Left renal pelvis (tissue), 4 donors: ENCODE results near the gene E2F1. TPM values are rescaled to one million over a fixed set of nuclear protein-coding genes. Genes with fewer than 3 reads are reported as not detected.
"Not testable (repeated sequence)": the region's sequence is repeated elsewhere in the genome, so short reads cannot be mapped to it uniquely, and the experiment has no call there.

ENCODE experiments used
- DNase-seq, 4 donors: peaks; one replicate each; pipeline ENCODE4 v3.0.0-alpha.2; 2013; ENCODE audit warnings: low read depth in 4 of 4, low spot score in 3 of 4
- polyA plus RNA-seq, 4 donors: library from polyadenylated mRNA; unstranded; fragments of 120-200 nt; gene quantifications; one replicate each; pipeline ENCODE4 v1.2.1, GENCODE V29; 2013; ENCODE audit not compliant: insufficient read length in 4 of 4

E2F1 gene
- polyA plus RNA-seq, 4 donors = 9.8 to 14.2 (median 11.7) TPM

DNA sequence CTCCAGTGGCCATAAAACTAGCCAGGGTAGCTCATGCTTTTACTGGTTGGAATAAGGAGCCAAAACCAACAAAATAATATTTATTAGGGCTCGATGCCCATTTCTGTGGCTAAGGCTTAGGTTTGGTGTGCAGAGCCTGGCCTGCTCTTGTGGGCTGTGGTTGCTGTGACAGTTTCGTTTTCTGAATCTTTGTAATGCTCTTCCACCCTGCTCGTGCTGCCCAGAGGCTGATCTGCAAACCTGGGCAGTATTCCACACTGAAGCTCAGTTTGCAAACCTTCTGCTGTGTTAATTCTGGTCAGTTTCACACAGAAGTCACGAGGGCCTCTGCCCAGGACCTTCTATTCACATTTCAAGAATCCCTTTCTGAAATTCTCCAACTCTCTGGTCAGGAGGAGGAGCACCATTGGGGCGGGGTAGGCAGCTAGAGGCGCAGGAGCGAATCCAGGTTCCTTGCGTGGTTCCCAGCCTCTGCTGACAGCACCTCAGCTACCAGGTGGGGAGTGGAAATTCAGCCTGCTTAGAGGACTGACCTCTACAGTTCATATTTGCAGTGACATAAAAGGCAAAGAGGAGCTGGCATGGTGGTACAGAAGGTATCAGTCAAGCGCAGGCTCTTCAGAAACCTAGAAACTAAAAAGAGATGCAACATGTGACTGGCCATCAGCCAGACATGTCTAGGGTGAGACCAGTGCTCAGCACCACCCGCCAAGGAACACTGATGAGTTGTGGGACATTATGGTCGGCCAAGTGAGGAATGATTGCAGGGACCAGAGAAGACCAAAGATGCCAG, 38.4 kb downstream of the E2F1 start:
- no peak for DNase-seq

DNA sequence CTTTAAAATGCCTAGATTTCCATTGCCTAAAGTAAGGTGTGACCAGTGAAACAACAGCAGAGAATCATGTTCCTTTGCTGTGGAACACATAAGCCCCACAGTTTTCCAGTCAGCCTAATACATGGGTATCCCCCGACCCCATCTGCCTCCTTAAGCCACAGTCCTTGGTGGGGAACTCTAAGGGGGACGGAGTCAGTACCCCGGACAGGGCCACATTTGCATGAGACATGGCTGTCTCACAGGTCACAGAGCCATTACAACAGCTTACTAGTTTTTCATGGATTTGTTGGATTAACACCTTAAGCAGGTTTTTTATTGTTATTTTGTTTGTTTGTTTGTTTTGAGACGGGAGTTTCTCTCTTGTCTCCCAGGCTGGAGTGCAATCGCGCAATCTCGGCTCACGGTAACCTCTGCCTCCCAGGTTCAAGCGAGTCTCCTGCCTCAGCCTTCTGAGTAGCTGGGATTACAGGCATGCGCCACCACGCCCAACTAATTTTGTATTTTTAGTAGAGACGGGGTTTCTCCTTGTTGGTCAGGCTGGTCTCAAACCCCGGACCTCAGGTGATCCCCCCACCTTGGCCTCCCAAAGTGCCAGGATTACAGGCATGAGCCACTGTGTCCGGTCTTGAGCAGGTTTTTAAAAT, 39.1 kb downstream of the E2F1 start:
- DNase-seq = not testable (repeated sequence)

- no peak for DNase-seq
These were observed 40.0 kb downstream of the E2F1 start for GRCh38 chr20:33646191-33646590.

GRCh38 chr20:33645396-33645795, 40.8 kb downstream of the E2F1 start:
- DNase-seq = no peak

- no peak for DNase-seq
These were observed 41.2 kb downstream of the E2F1 start for GRCh38 chr20:33645072-33645358.

GRCh38 chr20:33644313-33645071, 41.7 kb downstream of the E2F1 start:
- no peak for DNase-seq

- no peak for DNase-seq
These were observed 45.9 kb downstream of the E2F1 start for GRCh38 chr20:33640287-33640686.

DNA sequence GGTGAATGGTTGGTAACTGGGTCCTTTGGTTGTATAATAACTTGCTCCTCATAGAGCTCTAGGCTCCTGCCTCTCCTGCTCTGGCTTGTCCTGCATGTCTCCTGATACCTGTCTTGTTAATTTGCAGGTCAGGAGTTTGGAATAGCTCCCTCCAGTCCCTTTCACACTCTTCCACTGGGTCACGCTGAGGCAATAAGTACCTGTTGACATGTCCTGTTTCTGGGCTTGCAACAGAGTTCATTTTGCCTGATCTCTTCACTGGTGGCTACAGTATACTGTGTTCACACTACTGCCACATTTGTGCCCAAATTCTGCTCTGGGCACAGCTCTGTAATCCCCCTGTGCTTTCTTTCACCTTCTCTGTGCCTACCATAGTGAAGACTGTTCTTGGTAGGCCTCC, 49.4 kb downstream of the E2F1 start:
- DNase-seq = no peak

DNA sequence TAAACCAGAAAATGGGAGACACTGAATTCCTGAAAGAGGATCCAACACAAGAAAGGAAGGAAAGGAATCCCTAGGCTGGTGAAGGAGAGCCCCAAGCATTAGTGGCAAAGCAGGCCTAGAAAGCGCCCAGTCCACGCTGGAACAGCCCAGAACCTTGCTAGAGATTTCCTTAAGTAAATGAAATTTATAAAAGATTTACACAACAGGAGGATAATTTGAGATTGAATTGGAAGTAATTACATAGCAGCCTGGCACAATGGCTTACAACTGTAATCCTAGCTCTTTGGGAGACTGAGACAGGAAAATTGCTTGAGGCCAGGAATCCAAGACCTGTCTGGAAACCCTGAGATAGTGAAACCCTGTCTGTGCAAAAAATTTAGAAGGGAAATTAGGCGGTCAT, 50.8 kb downstream of the E2F1 start:
- no peak for DNase-seq

- not testable (repeated sequence) for DNase-seq
These were observed 54.3 kb downstream of the E2F1 start for GRCh38 chr20:33631910-33632309.

DNA sequence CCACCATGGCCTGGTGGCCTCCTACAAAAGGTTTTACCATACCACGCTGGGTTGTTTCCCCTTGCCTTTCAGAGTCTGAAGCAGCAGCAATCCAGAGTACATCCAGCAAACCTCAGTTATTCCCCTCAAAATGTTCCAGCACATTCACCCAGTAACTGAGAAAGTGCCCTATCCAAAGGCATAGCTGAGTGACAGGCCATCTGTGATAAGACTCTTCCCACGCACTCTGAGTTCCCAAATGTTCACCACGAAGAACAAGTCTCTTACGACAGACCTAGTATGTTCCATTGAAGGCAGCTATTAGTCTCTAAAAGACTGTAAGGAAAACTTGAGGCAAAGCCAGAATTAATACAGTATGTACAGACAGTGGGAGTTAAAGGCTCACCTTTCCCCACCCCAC, 55.7 kb downstream of the E2F1 start:
- DNase-seq = no peak

DNA sequence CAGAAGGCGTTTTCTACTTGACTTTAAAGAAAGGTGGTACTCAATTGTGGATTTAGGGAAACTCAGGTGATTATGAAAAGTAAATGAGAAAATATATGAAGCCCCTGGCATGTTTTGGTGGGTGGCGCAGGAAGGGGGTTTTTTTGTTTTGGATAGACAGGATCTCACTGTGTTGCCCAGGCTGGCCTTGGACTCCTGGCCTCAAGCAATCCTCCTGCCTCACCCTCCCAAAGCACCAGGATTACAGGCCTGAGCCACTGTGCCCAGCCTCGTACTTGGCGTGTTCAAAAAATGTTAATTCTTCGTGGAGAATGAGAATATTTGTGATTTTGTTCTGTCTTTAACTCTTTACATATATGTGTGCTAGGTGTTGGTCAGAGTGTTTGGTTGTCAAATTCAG, 56.2 kb downstream of the E2F1 start:
- no peak for DNase-seq

DNA sequence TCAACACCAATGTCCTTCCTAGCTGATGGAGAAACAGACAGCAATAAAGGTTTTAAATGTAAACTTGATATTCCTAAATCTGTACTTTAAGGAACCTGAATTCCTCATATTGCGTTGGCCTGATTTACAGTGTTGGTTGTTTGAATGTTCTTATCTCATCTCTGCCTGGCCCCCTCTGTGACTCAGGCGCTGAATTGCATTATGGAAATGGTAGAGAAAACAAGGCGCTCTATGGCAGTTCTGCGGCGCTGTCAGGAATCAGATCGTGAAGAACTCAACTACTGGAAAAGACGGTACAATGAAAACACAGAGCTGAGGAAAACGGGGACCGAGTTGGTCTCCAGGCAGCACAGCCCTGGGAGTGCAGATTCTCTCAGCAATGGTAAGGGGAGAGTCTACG, 56.7 kb downstream of the E2F1 start:
- DNase-seq = no peak

GRCh38 chr20:33627577-33628216, 58.5 kb downstream of the E2F1 start:
- DNase-seq = no peak

DNA sequence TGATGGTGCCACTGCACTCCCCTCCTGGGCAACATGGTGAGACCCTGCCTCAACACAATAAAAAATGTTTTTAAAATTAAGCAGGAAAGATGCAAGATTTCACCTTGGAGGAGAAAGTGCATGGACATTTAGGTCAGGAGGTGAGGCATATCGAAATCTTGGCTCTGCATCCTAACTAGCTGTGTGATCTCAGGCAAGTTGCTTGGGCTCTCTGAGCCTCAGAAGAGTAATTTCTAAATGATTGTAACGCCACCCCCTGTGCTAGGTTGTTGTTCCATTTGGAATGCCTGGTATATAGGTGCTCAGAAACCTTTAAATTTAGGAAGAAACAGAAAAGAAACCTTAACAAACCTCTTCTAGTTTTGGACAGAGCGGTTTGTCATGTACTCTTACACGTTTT, 60.0 kb downstream of the E2F1 start:
- DNase-seq = no peak

Other genes starting within 250 kb of the E2F1 start
- 10 to 100 TPM in 2 of 4 donors, 1 to 10 TPM in 2; 9.2 to 11.4 (median 10.2) TPM for gene SNTA1, start 242.6 kb downstream of the E2F1 start, polyA plus RNA-seq
- 10 to 100 TPM; 21.5 to 31.5 (median 26.1) TPM for gene CBFA2T2, start 196.3 kb downstream of the E2F1 start, polyA plus RNA-seq
- gene C20orf144, start 24.1 kb downstream of the E2F1 start, polyA plus RNA-seq = under 1 TPM; 0.19 to 0.45 (median 0.26) TPM
- gene ACTL10, start 19.4 kb downstream of the E2F1 start, polyA plus RNA-seq = under 1 TPM; 0.26 to 0.79 (median 0.49) TPM
- 10 to 100 TPM; 13.1 to 21.9 (median 13.7) TPM for gene NECAB3, start 12.0 kb downstream of the E2F1 start, polyA plus RNA-seq
- 10 to 100 TPM in 1 of 4 donors, 1 to 10 TPM in 3; 8.3 to 14.5 (median 9.0) TPM for gene PXMP4, start 33.9 kb upstream of the E2F1 start, polyA plus RNA-seq
- gene ZNF341, start 45.6 kb upstream of the E2F1 start, polyA plus RNA-seq = 1 to 10 TPM; 2.0 to 4.6 (median 2.9) TPM
- gene CHMP4B, start 125.0 kb upstream of the E2F1 start, polyA plus RNA-seq = 100 to 1,000 TPM in 2 of 4 donors, 10 to 100 TPM in 2; 82.7 to 111 (median 104) TPM